ENCODE measurements around the gene NPAS3.

The NPAS3 gene

DNA sequence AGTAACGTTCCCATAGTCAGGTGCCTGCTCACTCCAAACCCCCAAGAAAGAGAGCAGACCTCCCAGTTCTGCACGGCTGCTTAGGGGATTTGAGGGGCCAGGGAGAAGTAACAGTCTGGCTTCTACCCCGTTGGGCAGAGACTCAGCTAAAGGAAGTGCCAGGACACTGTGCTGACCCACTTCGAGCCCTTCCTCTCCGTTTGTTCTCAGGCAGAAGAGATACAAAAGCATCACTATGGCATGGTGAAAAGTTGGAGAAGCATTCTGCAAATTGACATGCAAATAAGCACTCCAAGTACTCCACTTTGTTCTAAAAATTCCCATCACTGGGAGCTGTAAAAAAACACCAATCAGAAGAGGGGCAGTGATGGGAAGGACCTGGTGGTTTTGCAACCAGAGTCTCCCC is 773.1 kb downstream of the NPAS3 start (continued):
- TF ChIP-seq KLF8 (tag by site-specific recombination; IDR thresholded peaks at IDR 0.05): no peak
- no peak for TF ChIP-seq ZNF785 (tag by site-specific recombination; IDR thresholded peaks at IDR 0.05)

DNA sequence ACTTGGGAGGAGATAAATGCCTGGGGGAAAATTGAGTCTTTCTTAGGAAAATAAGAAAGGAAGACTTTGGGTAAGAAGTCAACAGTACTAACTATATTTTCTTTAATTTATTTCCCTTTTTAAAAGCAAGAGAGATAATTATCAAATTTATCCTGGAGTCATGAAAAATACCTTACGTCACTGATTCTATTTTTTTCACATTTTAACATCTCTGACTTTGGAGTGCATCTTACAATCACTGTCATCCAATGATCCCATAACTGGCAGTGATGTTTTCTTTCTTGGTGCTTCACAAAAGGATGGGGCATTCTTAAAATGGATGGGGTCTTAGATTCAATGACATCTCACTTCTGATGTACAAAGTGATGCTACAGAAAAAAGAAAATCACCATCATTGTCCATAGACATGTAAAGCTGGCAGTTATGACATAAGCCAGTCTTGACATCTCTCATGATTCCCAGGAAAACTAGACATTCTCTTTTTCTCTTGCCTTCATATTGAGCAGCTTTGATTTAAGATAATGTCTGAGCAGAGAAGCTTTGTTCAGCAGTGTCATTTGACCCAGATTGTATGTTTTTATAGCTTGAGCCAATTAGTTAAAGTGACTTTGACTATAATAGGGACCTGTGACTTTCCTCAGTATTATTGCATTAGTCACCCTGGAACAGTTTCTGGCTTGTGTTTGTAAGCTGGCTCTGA is 776.0 kb downstream of the NPAS3 start:
- H3K27ac ChIP-seq (ENCODE audit: extremely low read depth, low read depth, low read length): no peak overlapping the region
- no peaks in the 10 kb centered on the region for H3K9me3 ChIP-seq (ENCODE audit: control insufficient read depth, insufficient read depth, low read depth, low read length)
- H3K36me3 ChIP-seq (ENCODE audit: control insufficient read depth in 2 of 2, insufficient read depth in 1 of 2, low read length in 2 of 2): no peaks in the 10 kb centered on the region
- ChIA-PET POLR2A (no interaction called here), CTCF (no interaction called here)
- H3K4me3 ChIP-seq (ENCODE audit: low read depth, low read length): no peak overlapping the region
- no peaks in the 10 kb centered on the region for H3K4me1 ChIP-seq (ENCODE audit: control insufficient read depth, insufficient read depth, low read length)
- TF ChIP-seq ZNF626 (tag by site-specific recombination; IDR thresholded peaks at IDR 0.05) (no peak), ZSCAN23 (tag by site-specific recombination; IDR thresholded peaks at IDR 0.05) (no peak), ZNF510 (tag by site-specific recombination; IDR thresholded peaks at IDR 0.05; ENCODE audit: insufficient replicate concordance) (no peak), TCF7L2 (IDR thresholded peaks at IDR 0.05; ENCODE audit: borderline replicate concordance, low read depth, low read length) (peak; percentile 33; the same call in 1 of the 2 replicates), ZNF530 (tag by site-specific recombination; IDR thresholded peaks at IDR 0.05; ENCODE audit: low read depth) (no peak), FEZF1 (tag by site-specific recombination; IDR thresholded peaks at IDR 0.05) (peak; percentile 69), GFI1B (tag by site-specific recombination; IDR thresholded peaks at IDR 0.05) (peak; percentile 85), ZNF692 (tag by site-specific recombination; IDR thresholded peaks at IDR 0.05) (no peak), ZNF658 (tag by site-specific recombination; IDR thresholded peaks at IDR 0.05) (no peak), ZBTB17 (tag by site-specific recombination; IDR thresholded peaks at IDR 0.05) (no peak), ZBTB20 (tag by site-specific recombination; IDR thresholded peaks at IDR 0.05) (no peak), ZIC2 (tag by site-specific recombination; IDR thresholded peaks at IDR 0.05) (no peak), ZNF433 (tag by site-specific recombination; IDR thresholded peaks at IDR 0.05; ENCODE audit: low read depth) (no peak), EGR2 (tag by site-specific recombination; IDR thresholded peaks at IDR 0.05; ENCODE audit: low read depth) (no peak), ZNF202 (tag by site-specific recombination; IDR thresholded peaks at IDR 0.05; ENCODE audit: borderline replicate concordance) (no peak), ZNF423 (tag by site-specific recombination; IDR thresholded peaks at IDR 0.05) (no peak), ZNF843 (tag by site-specific recombination; IDR thresholded peaks at IDR 0.05) (0 out of 2 replicates have a peak, but pooled peaks have one; percentile 23), ZNF571 (tag by site-specific recombination; IDR thresholded peaks at IDR 0.05) (no peak), ZNF768 (tag by site-specific recombination; IDR thresholded peaks at IDR 0.05) (no peak), ZBTB6 (tag by site-specific recombination; IDR thresholded peaks at IDR 0.05) (no peak), SP2 (tag by site-specific recombination; IDR thresholded peaks at IDR 0.05) (no peak)
- TF ChIP-seq, protein P1, sequence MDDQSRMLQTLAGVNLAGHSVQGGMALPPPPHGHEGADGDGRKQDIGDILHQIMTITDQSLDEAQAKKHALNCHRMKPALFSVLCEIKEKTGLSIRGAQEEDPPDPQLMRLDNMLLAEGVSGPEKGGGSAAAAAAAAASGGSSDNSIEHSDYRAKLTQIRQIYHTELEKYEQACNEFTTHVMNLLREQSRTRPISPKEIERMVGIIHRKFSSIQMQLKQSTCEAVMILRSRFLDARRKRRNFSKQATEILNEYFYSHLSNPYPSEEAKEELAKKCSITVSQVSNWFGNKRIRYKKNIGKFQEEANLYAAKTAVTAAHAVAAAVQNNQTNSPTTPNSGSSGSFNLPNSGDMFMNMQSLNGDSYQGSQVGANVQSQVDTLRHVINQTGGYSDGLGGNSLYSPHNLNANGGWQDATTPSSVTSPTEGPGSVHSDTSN (CRISPR knock-in tag; IDR thresholded peaks at IDR 0.05): no peak
- TF ChIP-seq, protein P2, sequence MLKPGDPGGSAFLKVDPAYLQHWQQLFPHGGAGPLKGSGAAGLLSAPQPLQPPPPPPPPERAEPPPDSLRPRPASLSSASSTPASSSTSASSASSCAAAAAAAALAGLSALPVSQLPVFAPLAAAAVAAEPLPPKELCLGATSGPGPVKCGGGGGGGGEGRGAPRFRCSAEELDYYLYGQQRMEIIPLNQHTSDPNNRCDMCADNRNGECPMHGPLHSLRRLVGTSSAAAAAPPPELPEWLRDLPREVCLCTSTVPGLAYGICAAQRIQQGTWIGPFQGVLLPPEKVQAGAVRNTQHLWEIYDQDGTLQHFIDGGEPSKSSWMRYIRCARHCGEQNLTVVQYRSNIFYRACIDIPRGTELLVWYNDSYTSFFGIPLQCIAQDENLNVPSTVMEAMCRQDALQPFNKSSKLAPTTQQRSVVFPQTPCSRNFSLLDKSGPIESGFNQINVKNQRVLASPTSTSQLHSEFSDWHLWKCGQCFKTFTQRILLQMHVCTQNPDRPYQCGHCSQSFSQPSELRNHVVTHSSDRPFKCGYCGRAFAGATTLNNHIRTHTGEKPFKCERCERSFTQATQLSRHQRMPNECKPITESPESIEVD (tag by site-specific recombination; IDR thresholded peaks at IDR 0.05): peak; percentile 81
- TF ChIP-seq, protein P3, sequence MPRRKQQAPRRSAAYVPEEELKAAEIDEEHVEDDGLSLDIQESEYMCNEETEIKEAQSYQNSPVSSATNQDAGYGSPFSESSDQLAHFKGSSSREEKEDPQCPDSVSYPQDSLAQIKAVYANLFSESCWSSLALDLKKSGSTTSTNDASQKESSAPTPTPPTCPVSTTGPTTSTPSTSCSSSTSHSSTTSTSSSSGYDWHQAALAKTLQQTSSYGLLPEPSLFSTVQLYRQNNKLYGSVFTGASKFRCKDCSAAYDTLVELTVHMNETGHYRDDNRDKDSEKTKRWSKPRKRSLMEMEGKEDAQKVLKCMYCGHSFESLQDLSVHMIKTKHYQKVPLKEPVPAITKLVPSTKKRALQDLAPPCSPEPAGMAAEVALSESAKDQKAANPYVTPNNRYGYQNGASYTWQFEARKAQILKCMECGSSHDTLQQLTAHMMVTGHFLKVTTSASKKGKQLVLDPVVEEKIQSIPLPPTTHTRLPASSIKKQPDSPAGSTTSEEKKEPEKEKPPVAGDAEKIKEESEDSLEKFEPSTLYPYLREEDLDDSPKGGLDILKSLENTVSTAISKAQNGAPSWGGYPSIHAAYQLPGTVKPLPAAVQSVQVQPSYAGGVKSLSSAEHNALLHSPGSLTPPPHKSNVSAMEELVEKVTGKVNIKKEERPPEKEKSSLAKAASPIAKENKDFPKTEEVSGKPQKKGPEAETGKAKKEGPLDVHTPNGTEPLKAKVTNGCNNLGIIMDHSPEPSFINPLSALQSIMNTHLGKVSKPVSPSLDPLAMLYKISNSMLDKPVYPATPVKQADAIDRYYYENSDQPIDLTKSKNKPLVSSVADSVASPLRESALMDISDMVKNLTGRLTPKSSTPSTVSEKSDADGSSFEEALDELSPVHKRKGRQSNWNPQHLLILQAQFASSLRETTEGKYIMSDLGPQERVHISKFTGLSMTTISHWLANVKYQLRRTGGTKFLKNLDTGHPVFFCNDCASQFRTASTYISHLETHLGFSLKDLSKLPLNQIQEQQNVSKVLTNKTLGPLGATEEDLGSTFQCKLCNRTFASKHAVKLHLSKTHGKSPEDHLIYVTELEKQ (tag by site-specific recombination; IDR thresholded peaks at IDR 0.05; ENCODE audit: borderline replicate concordance): peak; percentile 53; the same call in 1 of the 2 replicates
- TF ChIP-seq, protein P4, sequence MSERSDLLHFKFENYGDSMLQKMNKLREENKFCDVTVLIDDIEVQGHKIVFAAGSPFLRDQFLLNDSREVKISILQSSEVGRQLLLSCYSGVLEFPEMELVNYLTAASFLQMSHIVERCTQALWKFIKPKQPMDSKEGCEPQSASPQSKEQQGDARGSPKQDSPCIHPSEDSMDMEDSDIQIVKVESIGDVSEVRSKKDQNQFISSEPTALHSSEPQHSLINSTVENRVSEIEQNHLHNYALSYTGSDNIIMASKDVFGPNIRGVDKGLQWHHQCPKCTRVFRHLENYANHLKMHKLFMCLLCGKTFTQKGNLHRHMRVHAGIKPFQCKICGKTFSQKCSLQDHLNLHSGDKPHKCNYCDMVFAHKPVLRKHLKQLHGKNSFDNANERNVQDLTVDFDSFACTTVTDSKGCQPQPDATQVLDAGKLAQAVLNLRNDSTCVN (tag by site-specific recombination; optimal IDR thresholded peaks at IDR 0.05): no peak
